ENCODE results near the gene ACTN4. TPM values are rescaled to one million over a fixed set of nuclear protein-coding genes. Genes with fewer than 3 reads are reported as not detected.

Gene ACTN4
- total RNA-seq, 4 donors from 2014 or later, result 342 to 463 (median 382) TPM

GRCh38 chr19:38728752-38729541, 81.5 kb downstream of the ACTN4 start:
- no peaks in the 10 kb centered on the region for H3K27me3 ChIP-seq
- WGBS, 2 donors, result 66 to 83% methylated on average over 19 to 21 of the region's 37 CpGs
- peaks cover 4 to 80% (median 27%) of the 10 kb centered on the region in 3 donors for H3K36me3 ChIP-seq
- no peak for TF ChIP-seq POLR2A (IDR thresholded peaks at IDR 0.05)
- TF ChIP-seq EP300 (IDR thresholded peaks at IDR 0.05), result no peak
- TF ChIP-seq, protein P1, sequence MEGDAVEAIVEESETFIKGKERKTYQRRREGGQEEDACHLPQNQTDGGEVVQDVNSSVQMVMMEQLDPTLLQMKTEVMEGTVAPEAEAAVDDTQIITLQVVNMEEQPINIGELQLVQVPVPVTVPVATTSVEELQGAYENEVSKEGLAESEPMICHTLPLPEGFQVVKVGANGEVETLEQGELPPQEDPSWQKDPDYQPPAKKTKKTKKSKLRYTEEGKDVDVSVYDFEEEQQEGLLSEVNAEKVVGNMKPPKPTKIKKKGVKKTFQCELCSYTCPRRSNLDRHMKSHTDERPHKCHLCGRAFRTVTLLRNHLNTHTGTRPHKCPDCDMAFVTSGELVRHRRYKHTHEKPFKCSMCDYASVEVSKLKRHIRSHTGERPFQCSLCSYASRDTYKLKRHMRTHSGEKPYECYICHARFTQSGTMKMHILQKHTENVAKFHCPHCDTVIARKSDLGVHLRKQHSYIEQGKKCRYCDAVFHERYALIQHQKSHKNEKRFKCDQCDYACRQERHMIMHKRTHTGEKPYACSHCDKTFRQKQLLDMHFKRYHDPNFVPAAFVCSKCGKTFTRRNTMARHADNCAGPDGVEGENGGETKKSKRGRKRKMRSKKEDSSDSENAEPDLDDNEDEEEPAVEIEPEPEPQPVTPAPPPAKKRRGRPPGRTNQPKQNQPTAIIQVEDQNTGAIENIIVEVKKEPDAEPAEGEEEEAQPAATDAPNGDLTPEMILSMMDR (IDR thresholded peaks at IDR 0.05), result no peak
- DNase-seq (ENCODE audit: low spot score in 2 of 2), result no peak
- H3K9me3 ChIP-seq, result no peaks in the 10 kb centered on the region
- peak overlapping the region in 2 of 4 donors; percentile 55 to 62 for H3K27ac ChIP-seq
- H3K4me3 ChIP-seq, result no peak overlapping the region
- peaks cover 0 to 75% (median 7%) of the 10 kb centered on the region in 4 donors for H3K4me1 ChIP-seq

DNA sequence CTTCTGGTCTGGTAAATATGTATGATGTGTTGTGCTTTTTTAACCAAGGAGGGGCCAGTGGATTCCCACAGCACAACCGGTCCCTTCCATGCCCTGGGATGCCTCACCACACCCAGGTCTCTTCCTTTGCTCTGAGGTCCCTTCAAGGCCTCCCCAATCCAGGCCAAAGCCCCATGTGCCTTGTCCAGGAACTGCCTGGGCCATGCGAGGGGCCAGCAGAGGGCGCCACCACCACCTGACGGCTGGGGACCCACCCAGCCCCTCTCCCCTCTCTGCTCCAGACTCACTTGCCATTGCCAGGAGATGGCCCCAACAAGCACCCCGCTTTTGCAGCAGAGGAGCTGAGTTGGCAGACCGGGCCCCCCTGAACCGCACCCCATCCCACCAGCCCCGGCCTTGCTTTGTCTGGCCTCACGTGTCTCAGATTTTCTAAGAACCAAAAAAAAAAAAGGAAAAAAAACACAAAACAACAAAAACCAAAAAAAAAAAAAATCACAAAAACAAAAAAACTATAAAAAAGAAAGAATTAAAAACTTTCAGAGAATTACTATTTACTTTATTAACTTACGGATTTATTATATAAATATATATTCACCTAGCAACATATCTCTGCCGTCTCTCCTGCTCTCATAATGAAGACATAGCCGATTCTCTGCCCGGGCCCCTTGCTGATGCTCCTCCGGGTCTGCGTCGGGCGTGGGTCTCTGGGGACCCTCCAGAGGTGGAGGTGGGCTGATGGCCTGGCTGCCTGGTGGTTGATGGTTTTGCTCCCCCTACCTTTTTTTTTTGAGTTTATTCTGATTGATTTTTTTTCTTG, 82.4 kb downstream of the ACTN4 start:
- WGBS, 2 donors, result 62 to 66% methylated on average over 17 of the region's 17 CpGs
- H3K4me3 ChIP-seq, result no peak overlapping the region
- DNase-seq (ENCODE audit: low spot score in 2 of 2), result peak in 1 of 2 donors; percentile 54
- peaks cover 0 to 70% (median 10%) of the 10 kb centered on the region in 4 donors for H3K4me1 ChIP-seq
- peaks cover 4 to 71% (median 21%) of the 10 kb centered on the region in 3 donors for H3K36me3 ChIP-seq
- TF ChIP-seq POLR2A (IDR thresholded peaks at IDR 0.05), result no peak
- TF ChIP-seq, protein P1 (IDR thresholded peaks at IDR 0.05), result peak; percentile 75 to 88 (median 80)
- H3K27me3 ChIP-seq, result no peaks in the 10 kb centered on the region
- peak overlapping the region in 2 of 4 donors; percentile 55 to 62 for H3K27ac ChIP-seq
- H3K9me3 ChIP-seq, result no peaks in the 10 kb centered on the region

DNA sequence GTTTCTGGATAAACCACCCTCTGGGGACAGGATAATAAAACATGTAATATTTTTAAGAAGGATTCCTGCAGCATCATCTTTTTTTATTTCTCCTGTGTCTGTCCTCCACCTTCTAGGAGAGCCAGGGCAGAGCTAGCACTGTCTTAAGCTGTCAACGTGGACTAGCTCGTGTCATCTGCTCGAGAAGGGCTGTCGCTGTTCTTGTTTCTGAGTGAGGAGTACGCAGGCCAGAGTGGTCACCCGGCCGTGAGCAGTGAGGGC, 83.0 kb downstream of the ACTN4 start:
- H3K4me3 ChIP-seq, result no peak overlapping the region
- 88 to 93% methylated on average over 7 of the region's 7 CpGs for WGBS, 2 donors
- no peaks in the 10 kb centered on the region for H3K27me3 ChIP-seq
- peaks cover 4 to 65% (median 21%) of the 10 kb centered on the region in 3 donors for H3K36me3 ChIP-seq
- no peak for TF ChIP-seq EP300 (IDR thresholded peaks at IDR 0.05)
- no peak for TF ChIP-seq POLR2A (IDR thresholded peaks at IDR 0.05)
- TF ChIP-seq, protein P1 (IDR thresholded peaks at IDR 0.05), result no peak
- no peak for DNase-seq (ENCODE audit: low spot score in 2 of 2)
- no peak overlapping the region for H3K27ac ChIP-seq
- peaks cover 0 to 75% (median 12%) of the 10 kb centered on the region in 4 donors for H3K4me1 ChIP-seq
- H3K9me3 ChIP-seq, result no peaks in the 10 kb centered on the region

DNA sequence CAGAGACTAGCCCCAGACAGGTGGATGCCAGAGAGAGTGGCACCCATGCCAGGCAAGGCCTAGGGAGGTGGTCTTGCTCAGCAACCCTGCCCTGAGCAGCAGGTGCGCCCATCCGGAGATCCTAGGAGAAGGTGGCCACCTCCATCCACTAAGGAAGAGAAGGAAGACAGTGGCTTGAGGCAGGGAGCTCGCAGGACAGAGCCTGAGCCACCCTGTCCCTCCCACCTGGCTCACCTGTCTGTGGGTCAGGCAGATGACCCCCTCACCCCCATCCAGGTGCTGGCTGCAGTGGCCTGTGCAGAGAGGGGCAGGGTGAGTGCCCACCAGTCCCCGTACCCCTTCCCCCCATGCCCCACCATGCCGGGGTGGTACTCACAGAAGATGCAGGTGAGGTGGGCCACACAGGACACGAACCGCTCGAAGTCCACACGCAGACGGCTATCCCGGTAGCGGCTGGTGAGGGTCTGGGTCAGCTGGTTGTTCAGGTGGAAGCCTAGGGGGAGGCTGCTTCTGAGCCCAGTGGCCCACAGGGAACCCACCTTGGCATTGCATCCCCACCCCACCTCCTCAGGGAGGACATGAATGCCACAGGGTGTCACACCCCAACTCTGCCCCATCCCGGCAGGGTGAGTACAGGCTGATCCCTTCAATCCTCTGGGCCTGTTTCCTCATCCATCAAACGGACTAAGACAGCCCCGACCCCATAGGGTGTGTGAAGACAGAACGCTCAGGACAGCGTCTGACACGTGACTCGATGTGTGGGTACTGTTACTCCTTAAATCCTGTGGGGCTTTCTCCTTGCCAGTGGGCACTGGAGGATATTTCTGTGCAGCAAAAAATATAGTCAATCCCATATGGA, 83.5 kb downstream of the ACTN4 start:
- Histone ChIP-seq H3K27ac (peak overlapping the region in 3 of 4 donors; percentile 40 to 70 (median 50)), H3K27me3 (no peaks in the 10 kb centered on the region), H3K36me3 (peaks cover 4 to 60% (median 21%) of the 10 kb centered on the region in 3 donors), H3K9me3 (no peaks in the 10 kb centered on the region), H3K4me3 (no peak overlapping the region), H3K4me1 (peaks cover 0 to 72% (median 12%) of the 10 kb centered on the region in 4 donors)
- TF ChIP-seq, protein P1 (IDR thresholded peaks at IDR 0.05), result no peak
- TF ChIP-seq POLR2A (IDR thresholded peaks at IDR 0.05), result no peak
- TF ChIP-seq EP300 (IDR thresholded peaks at IDR 0.05), result no peak
- no peak for DNase-seq (ENCODE audit: low spot score in 2 of 2)
- 89 to 93% methylated on average over 17 to 19 of the region's 19 CpGs for WGBS, 2 donors
